Epidermal melanocyte (primary cell): Measurements from ENCODE around the gene DNAJC4.
A peak's percentile ranks its signal among the peaks of the same experiment; 100 is the strongest.
"Not testable (repeated sequence)": the region's sequence is repeated elsewhere in the genome, so short reads cannot be mapped to it uniquely, and the experiment has no call there.

Experiments
- DNase-seq: peaks from one replicate; pipeline ENCODE4 v3.0.0; 2011; ENCODE audit warnings: low spot score; ENCODE audit not compliant: insufficient read length

The DNAJC4 gene

DNA sequence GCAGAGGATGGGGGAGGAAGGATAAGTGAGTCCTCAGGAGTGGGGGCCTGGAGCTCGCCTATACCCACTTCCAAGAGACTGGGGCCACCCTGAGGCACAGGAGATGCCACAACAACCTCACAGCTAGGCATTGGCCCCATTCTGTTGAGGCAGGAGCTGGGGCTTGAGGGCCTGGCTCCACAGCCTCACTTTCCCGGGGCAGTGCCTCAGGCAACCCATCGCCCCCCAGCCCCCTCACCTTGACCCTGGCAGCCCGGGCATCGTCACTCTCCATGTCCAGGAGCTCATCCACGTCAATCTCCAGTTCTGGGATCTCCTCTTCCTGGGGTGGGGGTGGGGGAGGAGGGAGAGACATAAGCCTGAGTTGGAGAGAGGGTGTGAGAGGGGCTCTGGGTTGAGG lies 14.6 kb downstream of the DNAJC4 start:
- no peak for DNase-seq

DNA sequence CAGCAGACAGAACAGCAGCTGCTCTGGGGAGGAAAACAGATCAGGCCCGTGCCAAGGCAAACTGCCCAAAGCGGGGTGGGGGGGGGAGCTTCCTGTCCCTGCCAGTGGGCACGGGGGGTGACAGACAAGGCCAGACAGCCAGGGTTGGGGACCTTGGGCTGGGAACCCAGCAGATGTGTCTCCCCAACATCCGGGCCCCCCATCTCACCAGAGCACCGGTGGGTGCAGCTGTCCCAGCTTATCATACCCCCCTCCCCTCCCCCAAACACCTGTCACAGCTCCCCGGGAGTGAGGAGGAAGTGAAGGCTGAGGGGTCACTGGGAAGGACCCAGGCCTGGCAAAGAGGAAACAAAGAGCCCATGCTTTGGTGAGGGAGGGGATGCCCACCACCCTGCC lies 15.1 kb downstream of the DNAJC4 start:
- DNase-seq = no peak

- no peak for DNase-seq
Measured at GRCh38 chr11:64245797-64246620, 15.7 kb downstream of the DNAJC4 start.

DNA sequence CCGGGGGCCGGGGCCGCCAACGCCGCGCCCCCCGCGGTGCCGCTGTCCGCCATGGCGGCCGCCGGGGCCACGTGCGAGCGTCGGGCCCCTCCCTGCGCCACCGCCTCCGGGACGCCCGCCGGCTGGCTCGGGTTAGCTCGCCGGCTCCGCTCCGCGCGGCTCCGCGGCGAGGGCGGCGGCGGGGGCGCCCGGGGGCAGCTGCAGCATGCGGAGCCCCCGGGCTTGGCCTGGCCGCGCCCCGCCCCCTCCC lies 16.2 kb downstream of the DNAJC4 start:
- DNase-seq = not testable (repeated sequence)

DNA sequence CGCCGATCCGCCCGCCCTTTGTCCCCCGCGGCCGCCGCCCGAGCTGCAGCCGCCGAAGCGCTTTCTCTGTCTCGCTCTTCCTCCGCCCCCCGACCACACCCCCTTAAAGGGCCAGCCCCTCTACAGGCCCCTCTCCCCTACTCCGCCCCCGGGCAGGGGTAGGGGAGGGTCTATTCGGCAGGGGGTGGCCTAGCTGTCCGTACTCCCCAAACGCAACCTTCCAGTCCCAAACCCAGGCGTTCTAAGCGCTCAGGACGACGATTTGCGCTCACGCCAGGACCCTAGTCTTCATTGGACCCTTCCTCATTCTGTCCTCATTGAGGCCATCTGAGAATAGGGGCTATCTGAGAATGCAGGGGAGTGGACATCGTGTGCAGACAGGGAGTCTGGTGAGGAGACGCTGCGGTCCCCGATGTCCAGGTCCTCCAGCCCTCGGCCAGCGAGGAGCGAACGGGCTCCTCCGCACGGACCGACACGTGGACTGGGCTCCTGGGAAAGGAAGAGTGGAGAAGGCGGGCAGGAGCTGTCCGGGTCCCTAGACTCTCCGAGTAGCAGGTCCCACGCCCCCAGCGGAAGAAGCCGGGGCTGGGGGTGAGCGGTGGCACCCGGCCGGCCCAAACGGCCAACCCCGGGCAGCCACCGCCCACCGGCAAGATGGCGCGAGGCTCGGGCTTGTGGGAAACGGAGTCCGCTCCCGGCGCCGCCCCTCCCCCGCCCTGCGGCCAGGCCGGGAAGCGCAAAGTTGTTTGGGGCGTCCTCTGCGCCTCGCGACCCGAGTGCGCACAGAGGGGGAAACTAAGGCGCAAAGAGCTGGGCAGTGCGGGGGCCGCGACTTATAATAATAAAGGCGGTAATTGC lies 16.8 kb downstream of the DNAJC4 start, which contains the start of gene PPP1R14B:
Gene PPP1R14B (minus strand): TSS at position 73 of the 858 bp plus-strand sequence. CDS start 270 bp downstream, outside the sequence.
- peak; percentile 92 for DNase-seq

DNA sequence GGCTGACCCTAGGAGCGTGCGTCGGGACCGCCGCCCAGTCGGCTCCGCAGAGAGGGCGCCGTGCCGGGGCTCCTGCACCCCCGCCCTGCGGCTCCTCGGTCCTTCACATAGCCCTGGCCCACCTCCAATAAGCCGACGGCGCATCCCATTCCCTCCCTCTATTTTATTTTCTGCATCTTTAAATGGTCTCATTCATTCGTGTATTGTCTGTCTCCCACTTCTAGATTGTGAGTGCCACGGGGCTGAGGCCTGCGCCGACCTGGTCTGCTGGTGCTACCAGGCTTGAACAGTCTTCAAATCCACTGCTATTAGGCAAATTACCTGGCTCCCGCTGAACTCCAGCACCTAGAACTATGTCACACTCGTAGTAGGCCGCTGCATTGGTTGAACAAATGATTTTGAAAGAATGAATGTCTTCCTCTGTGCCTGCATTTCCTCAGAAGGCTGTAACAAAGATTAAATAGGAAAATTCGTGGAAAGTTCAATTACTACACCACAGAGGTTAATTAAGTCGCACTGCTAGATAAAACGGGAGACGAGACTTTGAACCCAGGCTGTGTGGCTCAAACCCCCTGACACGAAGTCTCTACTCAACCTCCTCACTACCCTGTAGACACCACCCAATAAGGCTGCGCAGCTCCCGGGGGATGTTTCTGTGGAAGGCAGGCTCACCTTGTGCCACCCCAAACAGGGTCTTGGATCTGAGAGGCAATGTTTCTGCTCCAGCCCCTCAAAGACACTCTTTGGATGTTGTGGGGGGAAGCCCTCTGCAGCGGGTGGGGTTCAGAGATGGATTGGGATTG lies 17.6 kb downstream of the DNAJC4 start:
- peak; percentile 55 for DNase-seq

GRCh38 chr11:64248578-64248977 lies 18.2 kb downstream of the DNAJC4 start:
- no peak for DNase-seq

GRCh38 chr11:64249038-64249437 lies 18.7 kb downstream of the DNAJC4 start:
- no peak for DNase-seq

GRCh38 chr11:64249563-64250414 lies 19.4 kb downstream of the DNAJC4 start:
- no peak for DNase-seq

- no peak for DNase-seq
Measured at GRCh38 chr11:64250415-64251015, 20.2 kb downstream of the DNAJC4 start.

DNA sequence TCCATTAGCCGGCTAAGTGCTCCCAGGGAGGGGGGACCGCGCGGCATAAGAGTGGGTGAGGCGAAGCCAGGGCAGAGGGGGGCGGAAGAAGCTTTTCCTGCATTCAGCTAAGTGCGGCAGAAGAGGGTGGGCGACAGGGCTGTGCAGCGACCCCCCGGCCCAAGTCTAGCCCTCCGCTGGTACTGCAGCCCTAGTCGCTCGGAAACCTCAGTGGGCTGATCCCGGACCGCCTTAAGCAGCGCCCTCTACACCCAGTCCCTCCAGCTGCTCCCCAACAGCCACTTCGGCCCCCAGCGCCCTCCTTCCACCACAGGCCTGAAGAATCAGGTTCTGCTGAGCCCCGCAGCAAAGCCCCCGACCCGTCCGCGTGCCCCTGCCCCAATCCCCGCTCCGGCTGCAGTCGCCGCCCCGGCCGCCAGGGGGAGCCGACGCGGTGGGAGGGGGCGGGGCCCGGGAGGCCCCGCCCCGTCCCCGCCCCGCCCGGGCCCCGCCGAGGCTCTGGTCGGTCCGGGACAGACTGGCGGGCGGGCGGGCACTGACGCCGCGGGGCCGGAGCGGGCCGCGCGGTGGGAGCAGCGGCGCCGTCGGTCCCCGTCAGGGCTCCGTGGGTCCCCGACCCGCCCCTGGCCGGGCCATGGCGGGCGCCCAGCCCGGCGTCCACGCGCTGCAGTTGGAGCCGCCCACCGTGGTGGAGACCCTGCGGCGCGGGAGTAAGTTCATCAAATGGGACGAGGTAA lies 20.8 kb downstream of the DNAJC4 start, which contains the start of gene PLCB3:
Gene PLCB3 (plus strand): TSS at position 515 of the 737 bp plus-strand sequence. CDS start 120 bp downstream, at position 635.
- peak; percentile 82 for DNase-seq

- DNase-seq = no peak
Measured at GRCh38 chr11:64251753-64252002, 21.3 kb downstream of the DNAJC4 start.

DNA sequence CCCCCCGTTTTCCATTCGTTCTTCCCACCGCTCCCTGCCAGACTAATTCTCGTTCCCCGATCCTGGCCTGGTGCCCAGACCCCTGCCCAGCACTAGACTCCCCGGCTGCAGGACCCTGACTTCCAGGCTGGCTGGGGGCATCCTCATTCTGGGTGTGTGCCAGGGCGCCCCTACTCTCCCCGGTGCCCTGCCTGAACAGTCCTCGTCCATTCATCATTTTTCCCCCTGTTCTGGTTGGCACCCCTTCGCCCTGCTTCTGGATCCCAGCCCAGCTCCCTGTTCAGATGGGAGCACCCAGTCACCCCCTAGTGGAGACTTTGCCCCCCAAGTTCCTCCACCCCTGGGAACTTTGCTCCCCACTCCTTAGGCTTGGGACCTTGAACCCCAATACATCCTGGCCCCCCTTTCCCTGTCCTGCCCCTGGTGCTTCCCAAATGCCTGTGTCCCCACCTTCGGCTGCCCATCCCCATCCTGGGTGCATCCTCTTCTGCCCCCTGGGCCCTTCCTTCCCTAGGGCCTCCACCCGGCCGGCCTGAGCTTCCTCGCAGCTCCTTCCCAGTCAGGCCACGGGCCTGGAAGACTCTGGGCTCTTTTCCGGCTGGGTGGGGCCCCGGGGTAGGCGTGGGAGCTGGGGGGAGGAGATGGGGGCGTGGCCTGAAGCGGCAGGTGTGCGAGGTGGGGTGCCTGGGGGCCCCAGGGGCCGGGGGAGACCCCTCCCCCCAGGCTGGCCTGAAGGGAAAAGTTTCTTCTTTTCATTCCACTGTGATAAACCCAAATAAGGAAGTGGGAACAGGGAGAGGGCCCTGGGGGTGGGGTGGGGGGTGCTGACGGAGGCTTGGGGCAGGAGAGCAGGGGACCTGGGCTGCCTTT lies 21.9 kb downstream of the DNAJC4 start:
- DNase-seq = peak; percentile 76

DNA sequence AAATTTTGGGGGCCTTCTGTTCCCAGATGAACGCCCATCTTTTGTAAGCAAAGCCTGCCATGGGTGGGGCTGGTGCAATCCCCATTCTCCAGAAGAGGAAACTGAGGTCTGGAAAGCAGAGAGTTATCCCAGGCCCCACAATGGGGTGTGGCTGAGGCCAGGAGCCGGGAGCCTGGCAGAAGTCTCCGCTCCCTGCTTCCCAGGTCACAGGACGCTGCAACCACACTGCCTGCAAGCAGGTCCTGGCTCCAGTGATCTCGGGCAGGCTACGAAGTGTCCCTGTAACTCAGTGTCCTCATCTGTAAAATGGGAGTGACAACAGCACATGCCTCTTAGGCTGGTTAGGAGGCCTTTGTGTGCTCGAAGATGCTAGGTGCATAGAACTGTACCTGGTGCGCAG lies 22.7 kb downstream of the DNAJC4 start:
- no peak for DNase-seq

DNA sequence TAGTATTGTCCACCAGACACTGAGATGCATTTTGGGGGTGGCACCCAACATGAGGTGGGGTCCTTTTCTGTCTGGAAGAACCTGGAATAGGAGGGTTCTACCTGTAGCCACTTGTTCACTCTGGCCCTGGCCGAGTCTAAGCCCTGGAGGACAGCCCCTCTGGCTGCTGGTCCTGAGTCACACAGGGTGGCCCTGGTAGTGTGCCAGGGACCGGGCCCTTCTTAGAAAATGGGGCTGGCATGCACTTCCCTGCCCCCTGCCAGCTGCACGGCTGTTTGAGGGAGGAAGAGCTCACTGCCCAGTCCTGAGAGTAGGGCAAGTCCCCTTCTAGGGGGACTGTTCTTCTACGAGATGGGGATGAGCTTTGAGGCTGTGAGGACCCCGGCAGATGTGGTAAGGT lies 23.1 kb downstream of the DNAJC4 start:
- DNase-seq = no peak

- no peak for DNase-seq
Measured at GRCh38 chr11:64254326-64254725, 24.0 kb downstream of the DNAJC4 start.

- DNase-seq = no peak
Measured at GRCh38 chr11:64255135-64256128, 25.1 kb downstream of the DNAJC4 start.

GRCh38 chr11:64256300-64256699 lies 26.0 kb downstream of the DNAJC4 start:
- no peak for DNase-seq
